SU-DHL-6 (cell line): ENCODE data around the gene HUS1.

Experiments
- CTCF ChIP-seq: fragments of 200-600 bp; sonication (generic); IDR thresholded peaks from one replicate; pipeline ENCODE4 v1.5.1; 2017; ENCODE audit warnings: antibody characterized with exemption, mild to moderate bottlenecking, low read length, moderate library complexity; ENCODE audit not compliant: insufficient read depth, poor library complexity, severe bottlenecking
- EZH2phosphoT487 ChIP-seq: fragments of 200-600 bp; sonication (generic), shearing (Covaris generic); conservative IDR thresholded peaks from 2 replicates; pipeline ENCODE4 v1.6.1; 2018; ENCODE audit warnings: mild to moderate bottlenecking, antibody characterized with exemption, low read length, moderate library complexity, mixed read lengths

- TF ChIP-seq CTCF: no peak
- no peak for TF ChIP-seq EZH2phosphoT487
Observed at GRCh38 chr7:47915616-47915976, 63.8 kb downstream of the HUS1 start.
